NCI-H524 treated with DMSO at 0.1 percent for 48 hours (cell line): ENCODE measurements around the gene ERBB4.
"Not testable (repeated sequence)": the region's sequence is repeated elsewhere in the genome, so short reads cannot be mapped to it uniquely, and the experiment has no call there.

Source experiments
- DNase-seq: peaks from one replicate; lab custom pipeline; 2025; lab: John Stamatoyannopoulos, UW

Gene ERBB4

GRCh38 chr2:212073360-212073759, 465.2 kb downstream of the ERBB4 start:
- no peak for DNase-seq

GRCh38 chr2:212066546-212066945, 472.1 kb downstream of the ERBB4 start:
- no peak for DNase-seq

- DNase-seq, result no peak
These were observed 474.3 kb downstream of the ERBB4 start for GRCh38 chr2:212064318-212064717.

GRCh38 chr2:212052412-212053159, 486.0 kb downstream of the ERBB4 start:
- DNase-seq, result no peak

GRCh38 chr2:212050871-212051270, 487.7 kb downstream of the ERBB4 start:
- DNase-seq, result no peak

GRCh38 chr2:212042562-212042961, 496.0 kb downstream of the ERBB4 start:
- DNase-seq, result no peak

- DNase-seq, result no peak
These were observed 501.5 kb downstream of the ERBB4 start for GRCh38 chr2:212037062-212037461.

GRCh38 chr2:212034841-212035585, 503.6 kb downstream of the ERBB4 start:
- no peak for DNase-seq

- no peak for DNase-seq
These were observed 504.7 kb downstream of the ERBB4 start for GRCh38 chr2:212033888-212034287.

- DNase-seq, result no peak
These were observed 505.9 kb downstream of the ERBB4 start for GRCh38 chr2:212032536-212033219.

GRCh38 chr2:212032032-212032431, 506.6 kb downstream of the ERBB4 start:
- DNase-seq, result no peak

GRCh38 chr2:212030709-212031108, 507.9 kb downstream of the ERBB4 start:
- no peak for DNase-seq

GRCh38 chr2:212028798-212029394, 509.7 kb downstream of the ERBB4 start:
- DNase-seq, result no peak

- no peak for DNase-seq
These were observed 510.6 kb downstream of the ERBB4 start for GRCh38 chr2:212027681-212028628.

GRCh38 chr2:212024040-212024439, 514.6 kb downstream of the ERBB4 start:
- DNase-seq, result no peak

- DNase-seq, result no peak
These were observed 515.6 kb downstream of the ERBB4 start for GRCh38 chr2:212022966-212023365.

- no peak for DNase-seq
These were observed 516.7 kb downstream of the ERBB4 start for GRCh38 chr2:212021947-212022346.

- no peak for DNase-seq
These were observed 523.0 kb downstream of the ERBB4 start for GRCh38 chr2:212015588-212015987.

- no peak for DNase-seq
These were observed 525.0 kb downstream of the ERBB4 start for GRCh38 chr2:212013626-212014025.

- DNase-seq, result not testable (repeated sequence)
These were observed 528.3 kb downstream of the ERBB4 start for GRCh38 chr2:212010305-212010704.

- no peak for DNase-seq
These were observed 530.6 kb downstream of the ERBB4 start for GRCh38 chr2:212007972-212008371.
